HFF-Myc (cell line): Measurements from ENCODE around the gene GNB1.
A peak's percentile ranks its signal among the peaks of the same experiment; 100 is the strongest.
"Not testable (repeated sequence)": the region's sequence is repeated elsewhere in the genome, so short reads cannot be mapped to it uniquely, and the experiment has no call there.

Experiments used
- DNase-seq: peaks from one replicate; pipeline ENCODE4 v3.0.0-alpha.2; 2011; ENCODE audit warnings: low read depth; ENCODE audit errors: extremely low read depth
- H3K4me3 ChIP-seq: replicated peaks from 2 replicates; pipeline ENCODE4 v1.5.1; 2011; ENCODE audit warnings: low read depth, mild to moderate bottlenecking, control low read depth, low read length
- CTCF ChIP-seq: IDR thresholded peaks from 2 replicates; pipeline ENCODE4 v1.5.1; 2012; ENCODE audit warnings: mild to moderate bottlenecking, low read depth, low read length, control low read depth; ENCODE audit errors: missing control alignments

GNB1 gene

GRCh38 chr1:1892763-1893120 is 1.9 kb upstream of the GNB1 start:
- no peak for DNase-seq
- no peak for TF ChIP-seq CTCF
- H3K4me3 ChIP-seq, result no peak overlapping the region

- DNase-seq, result no peak
- peak overlapping the region; percentile 52 for H3K4me3 ChIP-seq
- no peak for TF ChIP-seq CTCF
Measured at GRCh38 chr1:1892079-1892762, 1.3 kb upstream of the GNB1 start.

GRCh38 chr1:1891349-1892078 is 627 bp upstream of the GNB1 start:
- no peak for TF ChIP-seq CTCF
- peak overlapping the region; percentile 52 for H3K4me3 ChIP-seq
- DNase-seq, result no peak

GRCh38 chr1:1889847-1890505 is 911 bp downstream of the GNB1 start:
- no peak for TF ChIP-seq CTCF
- peak overlapping the region; percentile 74 for H3K4me3 ChIP-seq
- no peak for DNase-seq

- no peak for DNase-seq
- TF ChIP-seq CTCF, result no peak
- peak overlapping the region; percentile 74 for H3K4me3 ChIP-seq
Measured at GRCh38 chr1:1889090-1889750, 1.7 kb downstream of the GNB1 start.

GRCh38 chr1:1883890-1884289 is 7.0 kb downstream of the GNB1 start:
- H3K4me3 ChIP-seq, DNase-seq: not testable (repeated sequence)

GRCh38 chr1:1883092-1883873 is 7.6 kb downstream of the GNB1 start:
- no peak overlapping the region for H3K4me3 ChIP-seq
- no peak for TF ChIP-seq CTCF
- no peak for DNase-seq
